ENCODE data around the gene MAN1A1. TPM values are rescaled to one million over a fixed set of nuclear protein-coding genes. Genes with fewer than 3 reads are reported as not detected.
"Not testable (repeated sequence)": the region's sequence is repeated elsewhere in the genome, so short reads cannot be mapped to it uniquely, and the experiment has no call there.

MAN1A1 gene
- polyA plus RNA-seq, 1 donor from 2014 or later: 4.6 TPM

- H3K36me3 ChIP-seq (ENCODE audit: insufficient read depth, low read length): no peaks in the 10 kb centered on the region
- H3K9ac ChIP-seq (ENCODE audit: low read length): no peak overlapping the region
- H3K9me2 ChIP-seq (ENCODE audit: insufficient read depth, low read length): no peaks in the 10 kb centered on the region
- H3K27ac ChIP-seq (ENCODE audit: low read length): no peak overlapping the region
- H3K4me2 ChIP-seq (ENCODE audit: low read length): no peak overlapping the region
- TF ChIP-seq TAF1 (IDR thresholded peaks at IDR 0.05; ENCODE audit: low read depth): no peak
- no peaks in the 10 kb centered on the region for H3K9me3 ChIP-seq (ENCODE audit: low read length)
- no peaks in the 10 kb centered on the region for H3K79me2 ChIP-seq (replicated peaks; ENCODE audit: insufficient read depth, low read length)
- H3K4me3 ChIP-seq (ENCODE audit: low read length): no peak overlapping the region
- H2AFZ ChIP-seq (ENCODE audit: low read depth, low read length): no peak overlapping the region
- no peaks in the 10 kb centered on the region for H4K20me1 ChIP-seq (ENCODE audit: insufficient read depth)
- no peaks in the 10 kb centered on the region for H3F3A ChIP-seq (ENCODE audit: insufficient read depth, low read length, poor library complexity, severe bottlenecking)
- H3K27me3 ChIP-seq (ENCODE audit: insufficient read depth, low read depth, low read length): no peaks in the 10 kb centered on the region
Measured at GRCh38 chr6:119379809-119380208, 30.2 kb upstream of the MAN1A1 start.

GRCh38 chr6:119377043-119377442 lies 27.5 kb upstream of the MAN1A1 start:
- not testable (repeated sequence) for H4K20me1 ChIP-seq (ENCODE audit: insufficient read depth); H3K9ac ChIP-seq (ENCODE audit: low read length); H3K4me3 ChIP-seq (ENCODE audit: low read length); H3K9me2 ChIP-seq (ENCODE audit: insufficient read depth, low read length); H2AFZ ChIP-seq (ENCODE audit: low read depth, low read length); H3K79me2 ChIP-seq (replicated peaks; ENCODE audit: insufficient read depth, low read length); H3K9me3 ChIP-seq (ENCODE audit: low read length); H3K27ac ChIP-seq (ENCODE audit: low read length); H3K4me2 ChIP-seq (ENCODE audit: low read length); H3K27me3 ChIP-seq (ENCODE audit: insufficient read depth, low read depth, low read length); H3F3A ChIP-seq (ENCODE audit: insufficient read depth, low read length, poor library complexity, severe bottlenecking); H3K36me3 ChIP-seq (ENCODE audit: insufficient read depth, low read length)

- H3K9ac ChIP-seq (ENCODE audit: low read length): no peak overlapping the region
- H3K79me2 ChIP-seq (replicated peaks; ENCODE audit: insufficient read depth, low read length): no peaks in the 10 kb centered on the region
- no peak overlapping the region for H3K4me2 ChIP-seq (ENCODE audit: low read length)
- no peaks in the 10 kb centered on the region for H3K36me3 ChIP-seq (ENCODE audit: insufficient read depth, low read length)
- no peak overlapping the region for H3K4me3 ChIP-seq (ENCODE audit: low read length)
- H3K27ac ChIP-seq (ENCODE audit: low read length): no peak overlapping the region
- TF ChIP-seq TAF1 (IDR thresholded peaks at IDR 0.05; ENCODE audit: low read depth) (no peak), MXI1 (conservative IDR thresholded peaks at IDR 0.05; ENCODE audit: poor library complexity, severe bottlenecking) (no peak), EP300 (conservative IDR thresholded peaks at IDR 0.05; ENCODE audit: poor library complexity, severe bottlenecking) (no peak), EZH2 (IDR thresholded peaks at IDR 0.05; ENCODE audit: borderline replicate concordance, insufficient read depth, low read length, poor library complexity, severe bottlenecking) (no peak), RAD21 (conservative IDR thresholded peaks at IDR 0.05) (no peak), SMC3 (conservative IDR thresholded peaks at IDR 0.05; ENCODE audit: poor library complexity) (no peak), REST (IDR thresholded peaks at IDR 0.05; ENCODE audit: borderline replicate concordance) (no peak), POLR2AphosphoS5 (IDR thresholded peaks at IDR 0.05) (no peak), CTCF (IDR thresholded peaks at IDR 0.05; ENCODE audit: poor library complexity, severe bottlenecking) (no peak)
- no peak overlapping the region for H2AFZ ChIP-seq (ENCODE audit: low read depth, low read length)
- no peaks in the 10 kb centered on the region for H4K20me1 ChIP-seq (ENCODE audit: insufficient read depth)
- no peaks in the 10 kb centered on the region for H3K27me3 ChIP-seq (ENCODE audit: insufficient read depth, low read depth, low read length)
- H3K9me3 ChIP-seq (ENCODE audit: low read length): no peaks in the 10 kb centered on the region
- H3K9me2 ChIP-seq (ENCODE audit: insufficient read depth, low read length): no peaks in the 10 kb centered on the region
- no peaks in the 10 kb centered on the region for H3F3A ChIP-seq (ENCODE audit: insufficient read depth, low read length, poor library complexity, severe bottlenecking)
Measured at GRCh38 chr6:119370080-119370479, 20.5 kb upstream of the MAN1A1 start.

All from neural cell (in vitro differentiated cells).